Adrenal gland (tissue), 5 donors: ENCODE measurements around the gene PGBD5.

ENCODE experiments used
- CTCF ChIP-seq, 6 experiments: fragments of 450-650 bp in 4 of 6; fragments of 200-600 bp in 2 of 6; sonication (generic) in 1 of 6; IDR thresholded peaks; 1 replicate in 5 of 6; 2 replicates in 1 of 6; pipeline versions ENCODE4 v1.5.1 to v1.8.0; 2016 to 2021; ENCODE audit warnings: antibody characterized with exemption in 6 of 6, mild to moderate bottlenecking in 2 of 6, moderate library complexity in 1 of 6
- POLR2A ChIP-seq, 2 donors: fragments of 450-650 bp; IDR thresholded peaks; one replicate each; pipeline ENCODE4 v1.6.1; 2017; ENCODE audit warnings: antibody characterized with exemption in 2 of 2, mild to moderate bottlenecking in 2 of 2, moderate library complexity in 1 of 2
- donor health status: DM: no; HTN: no; CAD: no.

GRCh38 chr1:230300322-230301301, 125.5 kb downstream of the PGBD5 start:
- TF ChIP-seq CTCF (IDR thresholded peaks at IDR 0.05) = no peak
- TF ChIP-seq POLR2A (IDR thresholded peaks at IDR 0.05) = no peak
